Caco-2 (cell line): ENCODE results near the gene TLE2. TPM values are rescaled to one million over a fixed set of nuclear protein-coding genes. Genes with fewer than 3 reads are reported as not detected.

Experiments used
- BruUV-seq: library from RNA; stranded (reverse); fragments of 400-500 nt; replicated peaks from 2 replicates; lab custom pipeline; 2021; lab: Mats Ljungman, UMichigan
- CTCF ChIA-PET: fragments of 300-600 bp; sonication (Branson Sonifier 250); formaldehyde crosslinking; loops from one replicate; lab custom pipeline; 2022; ENCODE audit warnings: antibody characterized with exemption; lab: Charles Lee
- POLR2A ChIA-PET: fragments of 300-600 bp; sonication (Branson Sonifier 250); formaldehyde crosslinking; loops from one replicate; lab custom pipeline; 2022; ENCODE audit warnings: antibody characterized with exemption; lab: Charles Lee
- DNase-seq, 2 experiments: peaks; one replicate each; pipeline versions ENCODE4 v3.0.0 to v3.0.0-alpha.2; 2020 to 2022
- H3K27me3 ChIP-seq: replicated peaks from 2 replicates; pipeline ENCODE4 v1.6.0; 2011; ENCODE audit warnings: low read length; ENCODE audit not compliant: control insufficient read depth, insufficient read depth
- H3K36me3 ChIP-seq: 2 replicates; pipeline ENCODE4 v1.5.1; 2011; ENCODE audit warnings: low read length; ENCODE audit not compliant: control insufficient read depth, insufficient read depth
- H3K4me1 ChIP-seq: fragments of 250-450 bp; sonication (Bioruptor Pico); 2 replicates; pipeline ENCODE4 v1.5.1; 2020; ENCODE audit warnings: mild to moderate bottlenecking
- H3K4me3 ChIP-seq: 2 replicates; pipeline ENCODE4 v1.5.1; 2011; ENCODE audit warnings: low read depth, mild to moderate bottlenecking, control low read depth, low read length
- H3K9me3 ChIP-seq: fragments of 250-450 bp; sonication (Bioruptor Pico); 2 replicates; pipeline ENCODE4 v1.5.1; 2020; ENCODE audit warnings: mild to moderate bottlenecking, moderate library complexity
- H3K27ac Mint-ChIP-seq: one replicate; pipeline ENCODE4 v1.8.0; 2022; ENCODE audit warnings: mixed read lengths; ENCODE audit not compliant: unreplicated experiment
- H3K27me3 Mint-ChIP-seq: one replicate; pipeline ENCODE4 v1.8.0; 2022; ENCODE audit warnings: mixed read lengths; ENCODE audit not compliant: insufficient read depth, unreplicated experiment
- H3K36me3 Mint-ChIP-seq: one replicate; pipeline ENCODE4 v1.8.0; 2022; ENCODE audit warnings: mild to moderate bottlenecking, mixed read lengths; ENCODE audit not compliant: insufficient read depth, unreplicated experiment
- H3K4me1 Mint-ChIP-seq: one replicate; pipeline ENCODE4 v1.8.0; 2022; ENCODE audit warnings: low read depth, mixed read lengths; ENCODE audit not compliant: unreplicated experiment
- H3K4me3 Mint-ChIP-seq: one replicate; pipeline ENCODE4 v1.8.0; 2022; ENCODE audit warnings: mild to moderate bottlenecking, moderate library complexity, mixed read lengths; ENCODE audit not compliant: unreplicated experiment
- H3K9me3 Mint-ChIP-seq: one replicate; pipeline ENCODE4 v1.8.0; 2022; ENCODE audit warnings: mixed read lengths; ENCODE audit not compliant: unreplicated experiment
- intact Hi-C: fragments of 100-400 bp; cut with micrococcal nuclease; formaldehyde crosslinking; loops from one replicate; pipeline ENCODE4 v1.10.0; 2022; ENCODE audit not compliant: unreplicated experiment
- total RNA-seq: library from RNA; stranded (reverse); gene quantifications from 2 replicates; pipeline ENCODE4 v1.2.3, GENCODE V29; 2022
- TF ChIP-seq, protein P1 (sequence below), 2 experiments: fragments of 200-600 bp in 1 of 2; IDR thresholded peaks; 1 replicate in 1 of 2; 2 replicates in 1 of 2; pipeline versions ENCODE4 v1.5.1 to v1.8.0; 2011 to 2022; ENCODE audit warnings: antibody characterized with exemption in 1 of 2, control low read depth in 1 of 2, inconsistent platforms in 1 of 2, low read depth in 1 of 2, low read length in 1 of 2, mild to moderate bottlenecking in 1 of 2, moderate library complexity in 1 of 2; ENCODE audit not compliant: insufficient read depth in 1 of 2, severe bottlenecking in 1 of 2, unreplicated experiment in 1 of 2

The TLE2 gene
- total RNA-seq, 1 experiment from 2014 or later, result 31.3 TPM

DNA sequence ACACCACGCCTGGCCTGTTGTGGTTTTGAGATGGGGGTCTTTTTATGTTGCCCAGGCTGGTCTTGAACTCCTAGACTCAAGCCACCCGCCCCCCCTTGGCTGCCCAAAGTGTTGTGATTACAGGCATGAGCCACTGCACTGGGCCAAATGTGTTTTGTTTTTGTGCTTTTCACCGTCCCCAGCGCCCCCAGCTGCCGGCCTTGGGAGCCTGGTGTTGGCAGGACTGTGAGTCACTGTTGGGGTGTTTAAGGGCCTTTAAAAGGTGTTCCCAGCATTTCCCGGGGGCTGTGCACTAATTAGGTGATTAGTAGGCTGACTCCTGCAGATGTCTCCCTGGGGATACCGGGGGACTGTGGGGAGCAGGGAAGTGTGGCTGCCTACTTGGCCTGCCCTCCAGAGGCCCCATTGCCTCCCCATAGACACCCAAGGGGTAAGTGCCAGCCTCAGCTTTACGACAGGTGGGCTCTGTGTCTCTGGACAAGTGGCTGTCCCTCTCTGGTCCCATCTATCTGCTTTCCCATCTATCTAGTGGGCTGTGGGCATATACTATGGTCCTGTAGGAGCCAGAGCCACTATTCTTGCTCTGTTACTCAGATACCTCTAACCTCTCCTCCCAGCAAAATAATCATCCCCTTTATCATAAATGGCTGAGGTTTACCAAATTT is 45.0 kb upstream of the TLE2 start:
- CTCF ChIA-PET, result no interaction called here
- Histone ChIP-seq H3K4me1 (no peaks in the 10 kb centered on the region), H3K4me3 (no peak overlapping the region), H3K36me3 (no peaks in the 10 kb centered on the region), H3K27me3 (no peaks in the 10 kb centered on the region), H3K9me3 (no peaks in the 10 kb centered on the region)
- Mint-ChIP-seq H3K4me1 (peaks cover 6% of the 10 kb centered on the region), H3K4me3 (no peak overlapping the region), H3K36me3 (no peaks in the 10 kb centered on the region), H3K9me3 (no peaks in the 10 kb centered on the region), H3K27me3 (no peaks in the 10 kb centered on the region), H3K27ac (no peak overlapping the region)
- no peak for DNase-seq
- TF ChIP-seq, protein P1, sequence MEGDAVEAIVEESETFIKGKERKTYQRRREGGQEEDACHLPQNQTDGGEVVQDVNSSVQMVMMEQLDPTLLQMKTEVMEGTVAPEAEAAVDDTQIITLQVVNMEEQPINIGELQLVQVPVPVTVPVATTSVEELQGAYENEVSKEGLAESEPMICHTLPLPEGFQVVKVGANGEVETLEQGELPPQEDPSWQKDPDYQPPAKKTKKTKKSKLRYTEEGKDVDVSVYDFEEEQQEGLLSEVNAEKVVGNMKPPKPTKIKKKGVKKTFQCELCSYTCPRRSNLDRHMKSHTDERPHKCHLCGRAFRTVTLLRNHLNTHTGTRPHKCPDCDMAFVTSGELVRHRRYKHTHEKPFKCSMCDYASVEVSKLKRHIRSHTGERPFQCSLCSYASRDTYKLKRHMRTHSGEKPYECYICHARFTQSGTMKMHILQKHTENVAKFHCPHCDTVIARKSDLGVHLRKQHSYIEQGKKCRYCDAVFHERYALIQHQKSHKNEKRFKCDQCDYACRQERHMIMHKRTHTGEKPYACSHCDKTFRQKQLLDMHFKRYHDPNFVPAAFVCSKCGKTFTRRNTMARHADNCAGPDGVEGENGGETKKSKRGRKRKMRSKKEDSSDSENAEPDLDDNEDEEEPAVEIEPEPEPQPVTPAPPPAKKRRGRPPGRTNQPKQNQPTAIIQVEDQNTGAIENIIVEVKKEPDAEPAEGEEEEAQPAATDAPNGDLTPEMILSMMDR (IDR thresholded peaks at IDR 0.05; ENCODE audit: insufficient read depth in 1 of 2, low read depth in 1 of 2, low read length in 1 of 2, severe bottlenecking in 1 of 2, unreplicated experiment in 1 of 2), result no peak
- no TSS peak for BruUV-seq
- intact Hi-C loops, result no loop called here
- POLR2A ChIA-PET, result no interaction called here

- H3K9me3 ChIP-seq, result no peaks in the 10 kb centered on the region
- DNase-seq, result peak in 1 of 2 experiments; percentile 51
- intact Hi-C loops, result no loop called here
- no peaks in the 10 kb centered on the region for H3K9me3 Mint-ChIP-seq
- H3K4me1 ChIP-seq, result no peaks in the 10 kb centered on the region
- TF ChIP-seq, protein P1 (IDR thresholded peaks at IDR 0.05; ENCODE audit: insufficient read depth in 1 of 2, low read depth in 1 of 2, low read length in 1 of 2, severe bottlenecking in 1 of 2, unreplicated experiment in 1 of 2), result no peak
- H3K27me3 Mint-ChIP-seq, result no peaks in the 10 kb centered on the region
- H3K36me3 ChIP-seq, result no peaks in the 10 kb centered on the region
- H3K27ac Mint-ChIP-seq, result no peak overlapping the region
- peaks cover 6% of the 10 kb centered on the region for H3K4me1 Mint-ChIP-seq
- POLR2A ChIA-PET, result no interaction called here
- H3K4me3 ChIP-seq, result no peak overlapping the region
- H3K36me3 Mint-ChIP-seq, result no peaks in the 10 kb centered on the region
- no TSS peak for BruUV-seq
- no peaks in the 10 kb centered on the region for H3K27me3 ChIP-seq
- H3K4me3 Mint-ChIP-seq, result no peak overlapping the region
- CTCF ChIA-PET, result interaction anchor here (0.7 kb wide), 1 partner anchor 36 kb away, joined by 3 read pairs; no protein-coding TSS in a partner anchor
Measured at GRCh38 chr19:3073159-3073563, 44.1 kb upstream of the TLE2 start.

DNA sequence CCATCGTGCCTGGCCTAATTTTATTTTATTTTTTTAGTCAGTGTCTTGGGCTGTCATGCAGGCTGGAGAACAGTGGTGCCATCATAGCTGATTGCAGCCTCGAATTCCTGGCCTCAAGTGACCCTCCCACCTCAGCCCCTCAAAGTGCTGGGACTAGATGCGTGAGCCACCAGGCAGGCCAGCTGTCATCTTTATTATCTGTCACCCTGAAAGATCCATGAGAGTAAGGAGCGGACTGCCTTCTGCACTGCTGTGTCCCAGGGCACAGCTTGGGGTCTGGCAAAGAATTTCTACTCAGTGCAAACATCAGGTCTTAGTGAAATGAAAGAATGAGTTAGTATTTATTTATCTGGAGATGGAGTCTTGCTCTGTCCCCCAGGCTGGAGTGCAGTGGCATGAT is 42.7 kb upstream of the TLE2 start:
- no peaks in the 10 kb centered on the region for H3K9me3 Mint-ChIP-seq
- no TSS peak for BruUV-seq
- no peaks in the 10 kb centered on the region for H3K4me1 ChIP-seq
- H3K9me3 ChIP-seq, result no peaks in the 10 kb centered on the region
- no peaks in the 10 kb centered on the region for H3K27me3 Mint-ChIP-seq
- CTCF ChIA-PET, result no interaction called here
- no peaks in the 10 kb centered on the region for H3K27me3 ChIP-seq
- no peak overlapping the region for H3K4me3 ChIP-seq
- intact Hi-C loops, result no loop called here
- no peaks in the 10 kb centered on the region for H3K36me3 Mint-ChIP-seq
- POLR2A ChIA-PET, result no interaction called here
- no peak overlapping the region for H3K27ac Mint-ChIP-seq
- H3K36me3 ChIP-seq, result no peaks in the 10 kb centered on the region
- H3K4me1 Mint-ChIP-seq, result peaks cover 6% of the 10 kb centered on the region
- no peak overlapping the region for H3K4me3 Mint-ChIP-seq
- no peak for DNase-seq
- TF ChIP-seq, protein P1 (IDR thresholded peaks at IDR 0.05; ENCODE audit: insufficient read depth in 1 of 2, low read depth in 1 of 2, low read length in 1 of 2, severe bottlenecking in 1 of 2, unreplicated experiment in 1 of 2), result no peak
